ENCODE measurements around the gene NBL1.

Gene NBL1

GRCh38 chr1:19694298-19694697, 50.2 kb downstream of the NBL1 start:
- ChIA-PET POLR2A (ENCODE audit: low non-redundant PET) (no interaction called here), CTCF (interaction anchor here (1.3 kb wide), 1 partner anchor 10 kb away, joined by 5 read pairs; no protein-coding TSS in a partner anchor)
- no peak overlapping the region for H3K27ac ChIP-seq
- no peak for TF ChIP-seq CTCF (conservative IDR thresholded peaks at IDR 0.05; ENCODE audit: low read depth)
- no peak for DNase-seq (ENCODE audit: low spot score)

- TF ChIP-seq CTCF (conservative IDR thresholded peaks at IDR 0.05; ENCODE audit: low read depth) = no peak
- no peak overlapping the region for H3K27ac ChIP-seq
- ChIA-PET POLR2A (ENCODE audit: low non-redundant PET) (interaction anchor here (0.6 kb wide), 1 partner anchor 119 kb away, joined by 5 read pairs; the partner anchor contains the start of gene RNF186), CTCF (interaction anchor here (0.8 kb wide), 1 partner anchor 20 kb away, joined by 3 read pairs; no protein-coding TSS in a partner anchor)
- no peak for DNase-seq (ENCODE audit: low spot score)
Measured at GRCh38 chr1:19695772-19696171, 51.7 kb downstream of the NBL1 start.

GRCh38 chr1:19696820-19697219, 52.7 kb downstream of the NBL1 start:
- CTCF ChIA-PET = no interaction called here
- POLR2A ChIA-PET (ENCODE audit: low non-redundant PET) = no interaction called here
- no peak for DNase-seq (ENCODE audit: low spot score)
- H3K27ac ChIP-seq = no peak overlapping the region
- TF ChIP-seq CTCF (conservative IDR thresholded peaks at IDR 0.05; ENCODE audit: low read depth) = no peak

- no peak for TF ChIP-seq CTCF (conservative IDR thresholded peaks at IDR 0.05; ENCODE audit: low read depth)
- POLR2A ChIA-PET (ENCODE audit: low non-redundant PET) = no interaction called here
- CTCF ChIA-PET = interaction anchor here (0.7 kb wide), 2 partner anchors 18 to 44 kb away, joined by 3 to 4 read pairs; no protein-coding TSS in a partner anchor
- H3K27ac ChIP-seq = no peak overlapping the region
- no peak for DNase-seq (ENCODE audit: low spot score)
Measured at GRCh38 chr1:19698181-19698580, 54.1 kb downstream of the NBL1 start.

GRCh38 chr1:19700079-19700777, 56.1 kb downstream of the NBL1 start:
- ChIA-PET POLR2A (ENCODE audit: low non-redundant PET) (no interaction called here), CTCF (no interaction called here)
- no peak for TF ChIP-seq CTCF (conservative IDR thresholded peaks at IDR 0.05; ENCODE audit: low read depth)
- no peak for DNase-seq (ENCODE audit: low spot score)
- no peak overlapping the region for H3K27ac ChIP-seq

- ChIA-PET CTCF (interaction anchor here (0.5 to 3.1 kb wide), 3 partner anchors 12 to 1780 kb away, joined by 3 to 12 read pairs (median 3); no protein-coding TSS in a partner anchor), POLR2A (ENCODE audit: low non-redundant PET) (no interaction called here)
- no peak for TF ChIP-seq CTCF (conservative IDR thresholded peaks at IDR 0.05; ENCODE audit: low read depth)
- no peak overlapping the region for H3K27ac ChIP-seq
- DNase-seq (ENCODE audit: low spot score) = no peak
Measured at GRCh38 chr1:19703280-19703679, 59.2 kb downstream of the NBL1 start.
